ENCODE data around the gene SNIP1. TPM values are rescaled to one million over a fixed set of nuclear protein-coding genes. Genes with fewer than 3 reads are reported as not detected.
A peak's percentile ranks its signal among the peaks of the same experiment; 100 is the strongest.
"Not testable (repeated sequence)": the region's sequence is repeated elsewhere in the genome, so short reads cannot be mapped to it uniquely, and the experiment has no call there.

Gene SNIP1
- polyA plus RNA-seq, 4 donors = 12.2 to 14.8 (median 14.3) TPM

DNA sequence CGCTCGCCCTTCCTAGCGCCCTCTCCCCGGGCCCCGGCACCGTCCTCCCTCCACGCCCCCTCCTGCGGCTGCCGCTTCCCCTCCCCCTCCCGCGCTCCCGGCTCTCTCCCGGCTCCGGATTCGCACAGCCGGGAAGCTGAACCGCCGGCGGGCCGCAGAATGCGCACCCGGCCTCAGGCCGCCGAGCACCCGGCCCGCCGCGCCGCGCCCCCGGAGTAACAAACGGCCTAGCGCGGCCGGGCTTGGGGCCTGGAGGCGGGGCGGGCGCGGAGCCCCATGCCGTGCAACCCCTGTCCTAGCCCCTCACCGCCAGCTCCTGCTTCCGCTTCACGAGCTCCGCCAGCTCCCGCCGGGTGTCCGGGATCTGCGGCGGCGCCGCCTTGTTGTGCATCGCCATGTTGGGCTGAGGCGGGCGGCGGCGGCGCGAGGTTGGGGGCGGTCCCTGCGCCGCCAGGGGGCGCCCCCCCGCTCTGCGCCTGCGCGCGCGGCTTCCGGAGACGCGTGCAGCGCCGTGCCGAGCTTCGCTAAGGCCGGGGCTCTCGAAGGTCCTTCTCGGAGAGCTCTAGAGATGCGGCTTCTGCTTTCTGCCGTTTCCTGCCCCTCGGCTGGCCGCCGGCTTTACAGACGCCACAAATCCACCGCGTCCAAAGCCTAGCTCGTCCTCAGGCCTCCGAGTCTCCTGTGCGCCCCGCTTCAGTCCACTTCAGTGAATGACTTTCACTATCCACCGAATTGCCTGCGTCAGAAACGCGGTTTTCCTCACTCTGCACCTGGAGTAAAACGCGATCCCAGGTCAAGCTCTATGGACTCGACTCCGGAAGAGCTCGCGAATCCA, 39.5 kb downstream of the SNIP1 start, which contains the start of gene MEAF6:
MEAF6 (minus strand) TSS at position 417 of the 835 bp plus-strand sequence; CDS start at position 397, 20 bp downstream.
- DNase-seq (ENCODE audit: low read depth in 4 of 4, low spot score in 3 of 4) = peak; percentile 70 to 77 (median 74)

GRCh38 chr1:37513795-37514349, 40.2 kb downstream of the SNIP1 start:
- peak in 3 of 4 donors; percentile 6 to 14 (median 8) for DNase-seq (ENCODE audit: low read depth in 4 of 4, low spot score in 3 of 4)

DNA sequence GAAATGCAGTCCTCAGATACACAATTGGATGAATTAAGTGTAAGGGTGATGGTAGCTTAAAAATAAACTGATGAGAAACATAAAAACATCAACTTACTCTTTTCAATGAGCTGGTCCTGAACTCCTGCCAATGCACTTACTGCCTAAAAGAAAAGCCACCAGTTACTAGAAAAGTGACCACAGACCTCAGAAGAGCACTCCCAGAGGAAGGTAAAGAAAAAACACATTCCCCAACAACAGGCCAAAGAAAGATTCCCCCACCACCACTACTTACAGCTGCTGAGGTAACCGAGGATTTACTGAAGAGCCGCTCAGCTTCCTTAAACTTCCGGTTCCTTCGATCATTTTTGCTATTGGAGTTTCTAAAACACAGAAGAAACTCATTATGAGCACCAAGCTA, 44.9 kb downstream of the SNIP1 start:
- no peak for DNase-seq (ENCODE audit: low read depth in 4 of 4, low spot score in 3 of 4)

DNA sequence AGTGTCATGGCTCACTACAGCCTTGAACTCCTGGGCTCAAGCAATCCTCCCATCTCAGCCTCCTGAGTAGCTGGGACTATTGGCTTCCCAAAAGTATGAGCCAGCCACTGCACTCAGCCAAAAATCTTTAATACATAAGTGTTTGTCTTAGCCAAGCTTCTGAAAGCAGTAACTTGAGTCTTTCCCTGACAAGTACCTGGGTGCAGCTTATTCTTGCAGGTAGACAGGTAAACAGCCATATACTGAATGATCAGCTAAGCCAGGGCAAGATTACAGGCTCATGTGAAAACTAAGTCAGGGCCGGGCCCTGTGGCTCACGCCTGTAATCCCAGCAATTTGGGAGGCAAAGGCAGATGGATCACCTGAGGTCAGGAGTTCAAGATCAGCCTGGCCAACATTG, 47.4 kb downstream of the SNIP1 start:
- no peak for DNase-seq (ENCODE audit: low read depth in 4 of 4, low spot score in 3 of 4)

- not testable (repeated sequence) for DNase-seq (ENCODE audit: low read depth in 4 of 4, low spot score in 3 of 4)
These were observed 51.3 kb downstream of the SNIP1 start for GRCh38 chr1:37502791-37503190.

GRCh38 chr1:37502104-37502503, 52.0 kb downstream of the SNIP1 start:
- DNase-seq (ENCODE audit: low read depth in 4 of 4, low spot score in 3 of 4) = no peak

- no peak for DNase-seq (ENCODE audit: low read depth in 4 of 4, low spot score in 3 of 4)
These were observed 52.4 kb downstream of the SNIP1 start for GRCh38 chr1:37501661-37502060.

- DNase-seq (ENCODE audit: low read depth in 4 of 4, low spot score in 3 of 4) = no peak
These were observed 55.0 kb downstream of the SNIP1 start for GRCh38 chr1:37498872-37499617.

DNA sequence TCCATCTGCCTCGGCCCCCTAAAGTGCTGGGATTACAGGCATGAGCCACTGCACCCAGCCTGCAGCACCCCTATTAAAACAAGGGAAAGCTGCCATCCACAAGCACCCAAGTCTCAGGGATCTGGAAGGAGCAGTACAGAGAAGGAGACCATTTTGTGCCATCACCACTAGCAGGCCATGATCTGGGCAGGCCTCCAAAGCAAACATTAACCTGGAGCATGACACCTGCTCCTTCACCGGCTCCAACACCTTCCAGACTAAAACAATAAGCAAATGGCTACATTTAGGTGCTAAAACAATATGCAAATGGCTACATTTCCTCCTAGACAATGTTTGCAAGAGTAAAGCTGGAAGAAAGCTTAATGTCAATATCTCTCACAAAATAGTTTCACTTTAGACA, 56.3 kb downstream of the SNIP1 start:
- no peak for DNase-seq (ENCODE audit: low read depth in 4 of 4, low spot score in 3 of 4)

- no peak for DNase-seq (ENCODE audit: low read depth in 4 of 4, low spot score in 3 of 4)
These were observed 58.2 kb downstream of the SNIP1 start for GRCh38 chr1:37495875-37496274.

GRCh38 chr1:37493336-37494098, 60.6 kb downstream of the SNIP1 start:
- DNase-seq (ENCODE audit: low read depth in 4 of 4, low spot score in 3 of 4) = no peak

GRCh38 chr1:37487619-37487984, 66.5 kb downstream of the SNIP1 start:
- no peak for DNase-seq (ENCODE audit: low read depth in 4 of 4, low spot score in 3 of 4)

DNA sequence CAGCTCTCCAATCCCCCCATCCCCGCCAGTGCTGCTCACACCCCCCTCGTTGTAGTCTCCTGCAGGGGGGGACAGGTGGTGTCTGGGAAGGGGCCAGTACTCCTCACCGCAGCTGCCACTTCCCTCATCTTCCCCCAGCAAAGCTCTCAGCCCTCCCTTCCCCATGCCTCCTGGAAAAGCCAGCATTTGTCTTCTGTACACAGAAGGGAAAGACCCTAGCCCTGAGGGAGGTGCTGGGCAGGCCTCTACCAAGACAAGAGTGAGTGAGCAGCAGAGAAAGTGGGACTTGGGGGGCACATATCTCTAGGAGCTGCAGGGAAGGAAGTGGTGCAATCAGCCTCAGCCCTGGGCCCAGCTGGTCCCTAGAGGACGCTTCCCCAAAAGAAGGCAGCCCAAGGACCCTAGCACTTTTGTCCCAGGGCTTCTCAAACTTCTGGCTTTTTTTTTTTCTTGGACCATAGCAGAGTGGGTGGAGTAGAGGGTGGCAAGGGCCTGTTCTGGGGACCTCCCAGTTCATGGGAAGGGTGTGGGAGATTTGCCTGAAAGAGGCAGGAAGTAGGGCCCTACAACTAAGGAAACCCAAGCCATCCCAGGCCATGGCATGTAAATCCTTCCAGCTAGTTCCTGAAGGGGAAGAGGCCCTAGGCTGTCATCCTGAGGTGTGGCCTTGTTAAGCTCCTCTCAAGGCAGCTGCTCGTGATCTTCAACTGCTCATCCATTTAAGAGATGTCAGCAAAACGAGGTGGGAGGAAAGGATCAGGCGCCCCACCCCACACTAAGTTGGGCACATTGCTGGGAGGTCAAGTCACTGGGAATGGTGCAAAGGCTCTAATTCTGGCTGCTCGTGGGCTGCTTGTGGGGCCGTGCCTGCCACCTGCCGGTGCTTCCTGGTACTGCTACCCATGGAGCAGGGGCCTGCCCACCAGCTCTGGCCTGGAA, 67.1 kb downstream of the SNIP1 start:
- no peak for DNase-seq (ENCODE audit: low read depth in 4 of 4, low spot score in 3 of 4)

DNA sequence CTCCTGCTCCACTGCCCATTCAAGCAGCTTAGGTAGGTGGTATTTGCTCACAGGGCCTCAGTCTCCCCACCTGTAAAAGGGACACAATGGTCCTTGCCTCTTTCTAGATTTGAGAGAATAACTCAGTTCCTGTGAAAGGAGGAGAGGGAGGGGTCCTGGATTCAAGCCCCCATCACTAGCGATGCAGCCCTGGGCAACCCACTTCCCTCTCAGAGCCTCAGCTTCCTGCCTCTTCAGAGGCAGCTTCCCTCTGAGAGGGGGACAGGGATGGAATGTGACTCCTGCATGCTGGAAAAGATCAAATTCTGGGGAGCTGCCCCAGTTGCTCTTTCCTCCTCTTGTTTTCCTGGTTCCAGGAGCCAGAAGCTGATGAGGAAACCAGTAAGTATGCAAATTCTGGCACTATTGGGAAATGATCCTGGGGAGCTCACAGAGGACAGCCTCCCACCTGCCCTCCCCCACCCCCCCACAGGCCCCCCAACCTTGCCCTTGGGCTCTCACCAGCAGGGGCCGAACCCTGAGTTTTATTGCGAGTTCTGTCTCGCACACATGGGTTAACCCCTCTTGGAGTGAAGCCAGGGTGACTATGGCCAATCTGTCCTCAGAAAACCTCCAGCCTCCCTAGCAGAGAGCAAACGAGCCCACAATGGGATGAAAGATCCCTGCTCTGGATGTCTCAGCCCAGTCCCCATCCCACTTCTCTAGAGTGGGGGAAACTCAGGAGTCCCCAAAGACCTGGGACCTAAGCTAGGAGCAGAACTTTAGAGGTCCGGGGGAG, 68.0 kb downstream of the SNIP1 start:
- DNase-seq (ENCODE audit: low read depth in 4 of 4, low spot score in 3 of 4) = no peak

Other genes with a start within 250 kb of the SNIP1 start
- gene ZC3H12A, start 79.7 kb downstream of the SNIP1 start, polyA plus RNA-seq (ENCODE audit: insufficient read length in 4 of 4) = 1 to 10 TPM; 1.9 to 2.8 (median 2.4) TPM
- 100 to 1,000 TPM in 1 of 4 donors, 10 to 100 TPM in 3; 74.2 to 106 (median 96.7) TPM for gene MEAF6, start 39.5 kb downstream of the SNIP1 start, polyA plus RNA-seq (ENCODE audit: insufficient read length in 4 of 4)
- 10 to 100 TPM; 18.0 to 72.4 (median 57.8) TPM for gene DNALI1, start 2.6 kb upstream of the SNIP1 start, polyA plus RNA-seq (ENCODE audit: insufficient read length in 4 of 4)
- 10 to 100 TPM; 55.5 to 85.3 (median 68.5) TPM for gene GNL2, start 41.6 kb upstream of the SNIP1 start, polyA plus RNA-seq (ENCODE audit: insufficient read length in 4 of 4)
- gene RSPO1, start 80.6 kb upstream of the SNIP1 start, polyA plus RNA-seq (ENCODE audit: insufficient read length in 4 of 4) = 10 to 100 TPM in 1 of 4 donors, 1 to 10 TPM in 3; 6.0 to 28.9 (median 7.0) TPM
- gene CDCA8, start 138.2 kb upstream of the SNIP1 start, polyA plus RNA-seq (ENCODE audit: insufficient read length in 4 of 4) = 10 to 100 TPM; 14.9 to 17.0 (median 16.4) TPM
- under 1 TPM; 0.09 to 0.40 (median 0.24) TPM for gene EPHA10, start 210.8 kb upstream of the SNIP1 start, polyA plus RNA-seq (ENCODE audit: insufficient read length in 4 of 4)
- 1 to 10 TPM; 3.6 to 4.7 (median 4.3) TPM for gene MANEAL, start 239.6 kb upstream of the SNIP1 start, polyA plus RNA-seq (ENCODE audit: insufficient read length in 4 of 4)